B cell (primary cell): ENCODE results near the gene TTLL8.

Experiments used
- EZH2 ChIP-seq: IDR thresholded peaks from 2 replicates; pipeline ENCODE4 v1.6.1; 2012; ENCODE audit warnings: borderline replicate concordance, low read depth, mild to moderate bottlenecking, moderate library complexity, low read length; ENCODE audit not compliant: insufficient read depth, poor library complexity, severe bottlenecking
- TF ChIP-seq, protein P1 (sequence below): fragments of 200-600 bp; IDR thresholded peaks from one replicate; pipeline ENCODE4 v1.8.0; 2022; ENCODE audit warnings: antibody characterized with exemption, mild to moderate bottlenecking

DNA sequence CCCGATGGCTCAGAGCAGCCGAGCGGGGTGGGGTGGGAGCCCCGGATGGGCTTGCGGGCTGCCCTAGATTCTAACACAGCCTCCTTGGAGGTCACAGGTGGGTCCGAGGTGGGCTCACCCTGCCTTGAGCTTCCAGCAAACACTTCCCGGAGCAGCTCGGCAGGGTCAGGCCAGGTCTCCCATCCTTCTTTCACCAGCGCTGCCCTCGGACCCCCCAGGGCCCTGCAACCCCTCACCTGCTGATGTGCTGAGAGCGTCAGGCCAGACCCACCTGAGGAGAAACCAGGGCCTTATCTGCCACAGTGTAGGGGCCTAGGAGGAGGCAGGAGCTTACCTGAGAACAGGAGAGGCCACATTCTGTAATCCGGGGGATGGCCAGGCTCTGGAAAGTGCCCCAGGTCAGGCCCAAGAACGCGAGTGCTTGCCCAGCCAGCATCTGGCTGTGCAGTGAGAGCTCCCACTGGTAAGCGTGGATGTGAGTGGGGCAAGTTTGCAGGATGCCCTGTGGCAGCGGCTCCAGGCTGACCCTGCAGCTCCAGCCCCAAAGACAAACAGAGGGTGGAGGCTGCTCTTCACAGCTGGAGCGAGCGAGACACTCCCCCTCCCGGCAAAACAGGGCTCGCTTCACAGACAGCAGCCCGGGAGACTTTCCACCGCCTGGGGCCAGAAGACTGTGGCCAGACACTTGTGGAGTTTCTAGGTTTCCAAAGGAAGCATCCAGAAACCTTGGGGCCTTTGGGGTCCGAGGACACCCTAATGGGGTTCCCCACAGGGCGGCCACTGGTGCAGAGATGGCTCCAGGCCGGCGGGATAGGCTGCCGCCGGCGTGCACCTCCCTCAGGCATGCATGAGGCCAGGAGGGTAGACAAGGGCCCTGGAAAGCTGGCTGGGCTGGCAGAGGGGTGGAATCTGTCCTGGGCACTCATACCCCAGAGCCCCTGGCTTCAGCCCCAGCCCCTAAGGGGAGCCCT is 45.6 kb downstream of the TTLL8 start, which contains the start of gene IL17REL:
- TF ChIP-seq, protein P1, sequence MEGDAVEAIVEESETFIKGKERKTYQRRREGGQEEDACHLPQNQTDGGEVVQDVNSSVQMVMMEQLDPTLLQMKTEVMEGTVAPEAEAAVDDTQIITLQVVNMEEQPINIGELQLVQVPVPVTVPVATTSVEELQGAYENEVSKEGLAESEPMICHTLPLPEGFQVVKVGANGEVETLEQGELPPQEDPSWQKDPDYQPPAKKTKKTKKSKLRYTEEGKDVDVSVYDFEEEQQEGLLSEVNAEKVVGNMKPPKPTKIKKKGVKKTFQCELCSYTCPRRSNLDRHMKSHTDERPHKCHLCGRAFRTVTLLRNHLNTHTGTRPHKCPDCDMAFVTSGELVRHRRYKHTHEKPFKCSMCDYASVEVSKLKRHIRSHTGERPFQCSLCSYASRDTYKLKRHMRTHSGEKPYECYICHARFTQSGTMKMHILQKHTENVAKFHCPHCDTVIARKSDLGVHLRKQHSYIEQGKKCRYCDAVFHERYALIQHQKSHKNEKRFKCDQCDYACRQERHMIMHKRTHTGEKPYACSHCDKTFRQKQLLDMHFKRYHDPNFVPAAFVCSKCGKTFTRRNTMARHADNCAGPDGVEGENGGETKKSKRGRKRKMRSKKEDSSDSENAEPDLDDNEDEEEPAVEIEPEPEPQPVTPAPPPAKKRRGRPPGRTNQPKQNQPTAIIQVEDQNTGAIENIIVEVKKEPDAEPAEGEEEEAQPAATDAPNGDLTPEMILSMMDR = no peak
- no peak for TF ChIP-seq EZH2
